Gastrocnemius medialis (tissue), 4 donors: ENCODE measurements around the gene CHRM4.

Experiments used
- CTCF ChIP-seq, 5 experiments: fragments of 450-650 bp in 3 of 5; fragments of 200-600 bp in 2 of 5; sonication (generic) in 2 of 5; IDR thresholded peaks in 4 of 5; conservative IDR thresholded peaks in 1 of 5; 1 replicate in 4 of 5; 2 replicates in 1 of 5; pipeline ENCODE4 v1.5.1; 2016 to 2019; ENCODE audit warnings: antibody characterized with exemption in 5 of 5, mild to moderate bottlenecking in 3 of 5, moderate library complexity in 3 of 5
- POLR2A ChIP-seq, 2 donors: fragments of 450-650 bp; IDR thresholded peaks; one replicate each; pipeline ENCODE4 v1.6.1; 2017; ENCODE audit warnings: antibody characterized with exemption in 2 of 2, mild to moderate bottlenecking in 2 of 2, moderate library complexity in 2 of 2

GRCh38 chr11:46370253-46370652 is 21.3 kb downstream of the CHRM4 start:
- TF ChIP-seq POLR2A (IDR thresholded peaks at IDR 0.05) (no peak), CTCF (IDR thresholded peaks at IDR 0.05 in 4 of 5, conservative IDR thresholded peaks at IDR 0.05 in 1 of 5) (no peak)
